ENCODE data around the gene SUCO. TPM values are rescaled to one million over a fixed set of nuclear protein-coding genes. Genes with fewer than 3 reads are reported as not detected.

Gene SUCO
- total RNA-seq, 1 experiment from 2014 or later, result 37.4 TPM

DNA sequence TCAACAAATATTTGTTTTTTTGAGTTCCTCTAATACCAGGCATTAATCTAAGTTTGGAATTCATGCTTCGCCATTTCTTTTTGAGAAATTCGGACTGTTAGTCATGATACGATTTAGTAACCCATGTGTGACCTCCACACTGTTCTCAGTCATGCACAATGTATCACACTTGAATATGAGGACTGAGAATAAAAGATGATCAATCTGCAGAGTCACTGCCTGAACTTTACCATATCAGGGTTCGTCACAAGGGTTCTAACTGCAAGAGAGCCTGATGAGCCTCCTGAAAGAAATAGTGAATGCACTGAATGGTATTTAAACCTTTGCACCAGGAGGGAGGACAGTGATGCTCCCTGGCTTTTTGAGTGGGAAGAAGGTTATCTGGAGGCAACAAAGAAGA, 115.0 kb downstream of the SUCO start (continued):
- TF ChIP-seq ZNF512 (CRISPR knock-in tag; IDR thresholded peaks at IDR 0.05; ENCODE audit: borderline replicate concordance) (no peak), ZNF671 (CRISPR knock-in tag; IDR thresholded peaks at IDR 0.05) (no peak), CBFB (CRISPR knock-in tag; IDR thresholded peaks at IDR 0.05; ENCODE audit: low read depth) (no peak)
- TF ChIP-seq, protein P1, sequence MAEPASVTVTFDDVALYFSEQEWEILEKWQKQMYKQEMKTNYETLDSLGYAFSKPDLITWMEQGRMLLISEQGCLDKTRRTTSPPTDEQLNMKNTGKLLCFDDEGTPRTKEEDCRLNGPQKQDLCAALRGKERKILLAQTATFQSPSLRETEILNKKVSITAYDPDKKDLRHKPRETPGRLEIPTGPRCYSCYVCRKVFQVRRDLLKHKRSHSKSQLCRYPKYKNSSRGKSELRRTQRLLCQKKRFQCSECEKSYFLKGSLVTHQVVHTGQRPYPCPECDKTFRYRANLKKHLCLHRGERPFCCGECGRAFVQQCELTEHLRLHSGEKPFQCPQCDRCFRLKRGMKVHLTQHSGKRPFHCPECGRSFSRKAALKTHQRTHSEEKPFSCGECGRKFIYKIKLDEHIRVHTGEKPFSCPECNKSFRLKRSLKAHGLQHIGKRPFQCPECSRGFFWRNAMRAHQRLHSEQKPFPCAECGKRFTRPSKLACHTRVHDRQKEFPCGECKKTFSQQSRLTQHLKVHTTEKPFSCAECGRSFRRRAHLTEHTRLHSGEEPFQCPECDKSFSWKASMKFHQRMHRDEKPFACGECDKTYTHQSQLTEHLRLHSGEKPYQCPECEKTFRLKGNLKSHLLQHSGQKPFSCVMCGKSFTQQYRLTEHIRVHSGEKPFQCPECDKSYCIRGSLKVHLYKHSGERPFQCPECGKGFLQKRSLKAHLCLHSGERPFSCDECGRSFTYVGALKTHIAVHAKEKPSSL (CRISPR knock-in tag; conservative IDR thresholded peaks at IDR 0.05), result no peak
- TF ChIP-seq, protein P2, sequence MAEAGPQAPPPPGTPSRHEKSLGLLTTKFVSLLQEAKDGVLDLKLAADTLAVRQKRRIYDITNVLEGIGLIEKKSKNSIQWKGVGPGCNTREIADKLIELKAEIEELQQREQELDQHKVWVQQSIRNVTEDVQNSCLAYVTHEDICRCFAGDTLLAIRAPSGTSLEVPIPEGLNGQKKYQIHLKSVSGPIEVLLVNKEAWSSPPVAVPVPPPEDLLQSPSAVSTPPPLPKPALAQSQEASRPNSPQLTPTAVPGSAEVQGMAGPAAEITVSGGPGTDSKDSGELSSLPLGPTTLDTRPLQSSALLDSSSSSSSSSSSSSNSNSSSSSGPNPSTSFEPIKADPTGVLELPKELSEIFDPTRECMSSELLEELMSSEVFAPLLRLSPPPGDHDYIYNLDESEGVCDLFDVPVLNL (CRISPR knock-in tag; IDR thresholded peaks at IDR 0.05; ENCODE audit: borderline replicate concordance, low read depth), result no peak

- ATAC-seq (no peak), DNase-seq (ENCODE audit: low spot score) (no peak)
- CTCF ChIA-PET, result no interaction called here
- no peaks in the 10 kb centered on the region for H3K36me3 Mint-ChIP-seq
- H3K4me1 Mint-ChIP-seq, result no peaks in the 10 kb centered on the region
- TF ChIP-seq ETV6 (CRISPR knock-in tag; IDR thresholded peaks at IDR 0.05), result no peak
- TF ChIP-seq KAT7 (CRISPR knock-in tag; IDR thresholded peaks at IDR 0.05; ENCODE audit: borderline replicate concordance), result no peak
- TF ChIP-seq FOXJ3 (CRISPR knock-in tag; IDR thresholded peaks at IDR 0.05; ENCODE audit: borderline replicate concordance), result no peak
- TF ChIP-seq GABPB1 (CRISPR knock-in tag; IDR thresholded peaks at IDR 0.05), result no peak
- no peak for TF ChIP-seq PRRX2 (CRISPR knock-in tag; IDR thresholded peaks at IDR 0.05)
- TF ChIP-seq ZNF396 (CRISPR knock-in tag; IDR thresholded peaks at IDR 0.05; ENCODE audit: borderline replicate concordance), result no peak
- TF ChIP-seq IRF1 (CRISPR knock-in tag; IDR thresholded peaks at IDR 0.05), result no peak
- TF ChIP-seq ZNF121 (CRISPR knock-in tag; IDR thresholded peaks at IDR 0.05), result no peak
- TF ChIP-seq NR3C1 (CRISPR knock-in tag; conservative IDR thresholded peaks at IDR 0.05; ENCODE audit: low read depth), result no peak
- TF ChIP-seq, protein P3, sequence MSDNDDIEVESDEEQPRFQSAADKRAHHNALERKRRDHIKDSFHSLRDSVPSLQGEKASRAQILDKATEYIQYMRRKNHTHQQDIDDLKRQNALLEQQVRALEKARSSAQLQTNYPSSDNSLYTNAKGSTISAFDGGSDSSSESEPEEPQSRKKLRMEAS (CRISPR knock-in tag; IDR thresholded peaks at IDR 0.05), result no peak
- no peak for TF ChIP-seq SOX15 (CRISPR knock-in tag; IDR thresholded peaks at IDR 0.05)
- TF ChIP-seq NR1H2 (CRISPR knock-in tag; IDR thresholded peaks at IDR 0.05), result no peak
- TF ChIP-seq, protein P4, sequence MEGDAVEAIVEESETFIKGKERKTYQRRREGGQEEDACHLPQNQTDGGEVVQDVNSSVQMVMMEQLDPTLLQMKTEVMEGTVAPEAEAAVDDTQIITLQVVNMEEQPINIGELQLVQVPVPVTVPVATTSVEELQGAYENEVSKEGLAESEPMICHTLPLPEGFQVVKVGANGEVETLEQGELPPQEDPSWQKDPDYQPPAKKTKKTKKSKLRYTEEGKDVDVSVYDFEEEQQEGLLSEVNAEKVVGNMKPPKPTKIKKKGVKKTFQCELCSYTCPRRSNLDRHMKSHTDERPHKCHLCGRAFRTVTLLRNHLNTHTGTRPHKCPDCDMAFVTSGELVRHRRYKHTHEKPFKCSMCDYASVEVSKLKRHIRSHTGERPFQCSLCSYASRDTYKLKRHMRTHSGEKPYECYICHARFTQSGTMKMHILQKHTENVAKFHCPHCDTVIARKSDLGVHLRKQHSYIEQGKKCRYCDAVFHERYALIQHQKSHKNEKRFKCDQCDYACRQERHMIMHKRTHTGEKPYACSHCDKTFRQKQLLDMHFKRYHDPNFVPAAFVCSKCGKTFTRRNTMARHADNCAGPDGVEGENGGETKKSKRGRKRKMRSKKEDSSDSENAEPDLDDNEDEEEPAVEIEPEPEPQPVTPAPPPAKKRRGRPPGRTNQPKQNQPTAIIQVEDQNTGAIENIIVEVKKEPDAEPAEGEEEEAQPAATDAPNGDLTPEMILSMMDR (IDR thresholded peaks at IDR 0.05), result no peak
- TF ChIP-seq ZNF671 (CRISPR knock-in tag; IDR thresholded peaks at IDR 0.05), result no peak
- TF ChIP-seq, protein P5, sequence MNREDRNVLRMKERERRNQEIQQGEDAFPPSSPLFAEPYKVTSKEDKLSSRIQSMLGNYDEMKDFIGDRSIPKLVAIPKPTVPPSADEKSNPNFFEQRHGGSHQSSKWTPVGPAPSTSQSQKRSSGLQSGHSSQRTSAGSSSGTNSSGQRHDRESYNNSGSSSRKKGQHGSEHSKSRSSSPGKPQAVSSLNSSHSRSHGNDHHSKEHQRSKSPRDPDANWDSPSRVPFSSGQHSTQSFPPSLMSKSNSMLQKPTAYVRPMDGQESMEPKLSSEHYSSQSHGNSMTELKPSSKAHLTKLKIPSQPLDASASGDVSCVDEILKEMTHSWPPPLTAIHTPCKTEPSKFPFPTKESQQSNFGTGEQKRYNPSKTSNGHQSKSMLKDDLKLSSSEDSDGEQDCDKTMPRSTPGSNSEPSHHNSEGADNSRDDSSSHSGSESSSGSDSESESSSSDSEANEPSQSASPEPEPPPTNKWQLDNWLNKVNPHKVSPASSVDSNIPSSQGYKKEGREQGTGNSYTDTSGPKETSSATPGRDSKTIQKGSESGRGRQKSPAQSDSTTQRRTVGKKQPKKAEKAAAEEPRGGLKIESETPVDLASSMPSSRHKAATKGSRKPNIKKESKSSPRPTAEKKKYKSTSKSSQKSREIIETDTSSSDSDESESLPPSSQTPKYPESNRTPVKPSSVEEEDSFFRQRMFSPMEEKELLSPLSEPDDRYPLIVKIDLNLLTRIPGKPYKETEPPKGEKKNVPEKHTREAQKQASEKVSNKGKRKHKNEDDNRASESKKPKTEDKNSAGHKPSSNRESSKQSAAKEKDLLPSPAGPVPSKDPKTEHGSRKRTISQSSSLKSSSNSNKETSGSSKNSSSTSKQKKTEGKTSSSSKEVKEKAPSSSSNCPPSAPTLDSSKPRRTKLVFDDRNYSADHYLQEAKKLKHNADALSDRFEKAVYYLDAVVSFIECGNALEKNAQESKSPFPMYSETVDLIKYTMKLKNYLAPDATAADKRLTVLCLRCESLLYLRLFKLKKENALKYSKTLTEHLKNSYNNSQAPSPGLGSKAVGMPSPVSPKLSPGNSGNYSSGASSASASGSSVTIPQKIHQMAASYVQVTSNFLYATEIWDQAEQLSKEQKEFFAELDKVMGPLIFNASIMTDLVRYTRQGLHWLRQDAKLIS (CRISPR knock-in tag; IDR thresholded peaks at IDR 0.05; ENCODE audit: borderline replicate concordance), result no peak
- POLR2A ChIA-PET, result no interaction called here
- no peak overlapping the region for H3K4me3 Mint-ChIP-seq
- H3K27ac Mint-ChIP-seq, result no peak overlapping the region
- no peaks in the 10 kb centered on the region; the same call in 1 of the 2 replicates for H3K27me3 Mint-ChIP-seq (ENCODE audit: low read depth)
- H3K9me3 Mint-ChIP-seq, result no peaks in the 10 kb centered on the region
These were observed 117.7 kb downstream of the SUCO start for GRCh38 chr1:172650474-172651193.

Measured in WTC11 (cell line).